Gastroesophageal sphincter (tissue), 4 donors: Measurements from ENCODE around the gene ARL8B. TPM values are rescaled to one million over a fixed set of nuclear protein-coding genes. Genes with fewer than 3 reads are reported as not detected.

Experiments used
- ATAC-seq: fragments of 150-250 bp; one replicate; pipeline ENCODE4 v1.9.1; 2016; ENCODE audit warnings: mild to moderate bottlenecking, moderate library complexity
- H3K27ac ChIP-seq, 4 donors: fragments of 200-600 bp; sonication (generic) in 3 of 4; 1 replicate in 3 of 4; 2 replicates in 1 of 4; pipeline ENCODE4 v1.5.1; 2016 to 2019
- H3K27me3 ChIP-seq: fragments of 200-600 bp; sonication (generic); one replicate; pipeline ENCODE4 v1.5.1; 2019
- H3K36me3 ChIP-seq, 2 donors: fragments of 200-600 bp; sonication (generic); one replicate each; pipeline ENCODE4 v1.5.1; 2019; ENCODE audit warnings: control low read depth in 1 of 2
- H3K4me1 ChIP-seq, 3 donors: fragments of 200-600 bp; sonication (generic); 1 replicate in 2 of 3; 2 replicates in 1 of 3; pipeline ENCODE4 v1.5.1; 2016 to 2019; ENCODE audit warnings: control low read depth in 2 of 3
- H3K4me3 ChIP-seq, 2 donors: fragments of 200-600 bp; sonication (generic); one replicate each; pipeline ENCODE4 v1.5.1; 2019; ENCODE audit warnings: mild to moderate bottlenecking in 1 of 2, moderate library complexity in 1 of 2
- H3K9me3 ChIP-seq, 3 donors: fragments of 200-600 bp; sonication (generic); one replicate each; pipeline ENCODE4 v1.5.1; 2017 to 2019; ENCODE audit warnings: control low read depth in 2 of 3
- EP300 ChIP-seq: sonication (generic); formaldehyde crosslinking; IDR thresholded peaks from one replicate; pipeline ENCODE4 v1.6.1; 2017; ENCODE audit warnings: antibody characterized with exemption, mild to moderate bottlenecking
- POLR2A ChIP-seq, 2 donors: fragments of 450-650 bp; IDR thresholded peaks; one replicate each; pipeline ENCODE4 v1.6.1; 2017; ENCODE audit warnings: antibody characterized with exemption in 2 of 2, mild to moderate bottlenecking in 2 of 2, moderate library complexity in 1 of 2
- POLR2AphosphoS5 ChIP-seq: sonication (generic); formaldehyde crosslinking; IDR thresholded peaks from one replicate; pipeline ENCODE4 v1.6.1; 2017; ENCODE audit warnings: antibody characterized with exemption
- WGBS, 2 donors: methylation state at CpG; one replicate each; pipeline ENCODE4 v1.1.5; 2018; ENCODE audit warnings: low coverage in 1 of 2; 5-methylcytosine and 5-hydroxymethylcytosine counted together
- total RNA-seq, 4 donors: library from RNA; depleted of rRNA; stranded (reverse); fragments of >200 nt; gene quantifications; one replicate each; pipeline ENCODE4 v1.1.0, GENCODE V29; 2016
- TF ChIP-seq, protein P1 (sequence below), 4 experiments: fragments of 200-600 bp in 2 of 4; fragments of 450-650 bp in 2 of 4; sonication (generic) in 1 of 4; IDR thresholded peaks; one replicate each; pipeline ENCODE4 v1.5.1; 2017 to 2019; ENCODE audit warnings: antibody characterized with exemption in 4 of 4, mild to moderate bottlenecking in 2 of 4, moderate library complexity in 2 of 4

The ARL8B gene
- total RNA-seq, 4 donors from 2014 or later = 41.5 to 59.9 (median 50.9) TPM

DNA sequence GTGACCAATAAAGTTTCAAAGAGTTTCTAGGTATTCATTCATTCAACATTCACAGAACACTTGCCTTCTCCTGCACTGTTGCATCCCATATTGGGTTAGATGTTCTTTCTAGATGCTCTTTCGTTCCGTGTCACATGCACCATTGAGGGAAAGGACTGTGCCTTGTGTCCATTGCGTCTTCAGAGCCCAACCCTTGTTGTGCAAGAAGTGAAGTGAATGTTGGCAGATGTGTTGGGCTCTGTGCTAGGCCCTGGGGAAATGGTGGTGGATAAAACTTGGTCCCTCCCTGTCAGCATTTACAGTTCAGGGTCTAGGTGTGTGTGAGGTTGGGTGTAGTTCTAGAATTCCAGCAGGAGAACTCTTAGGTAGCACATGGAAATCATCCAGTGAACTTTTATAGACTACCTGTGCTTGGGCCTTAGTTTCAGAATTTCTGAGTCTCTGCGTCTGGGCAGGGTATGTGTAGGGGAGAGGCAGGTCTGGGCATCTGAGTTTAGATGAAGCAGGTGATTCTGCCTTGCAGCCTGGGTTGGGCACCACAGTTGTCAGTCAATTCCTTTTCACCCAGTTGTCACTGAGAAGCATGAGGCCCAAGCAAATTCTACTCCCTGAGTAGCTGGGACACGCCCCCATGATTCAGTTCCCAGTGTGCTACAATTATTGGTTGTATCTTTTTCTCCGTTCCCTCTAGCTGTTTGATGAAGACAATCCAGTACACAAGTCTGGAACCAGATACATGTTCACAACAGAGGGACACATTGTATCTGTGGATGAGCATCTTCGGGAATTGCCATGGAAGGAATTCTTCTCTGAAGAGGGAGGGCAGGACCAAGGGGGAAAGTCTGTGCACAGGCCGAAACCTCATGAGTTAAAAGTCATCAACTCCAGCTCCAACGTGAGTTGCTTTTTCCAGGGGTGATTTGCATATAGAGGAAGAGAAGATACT lies 90.8 kb downstream of the ARL8B start:
- TF ChIP-seq EP300 = no peak
- TF ChIP-seq POLR2A (IDR thresholded peaks at IDR 0.05) = no peak
- TF ChIP-seq, protein P1, sequence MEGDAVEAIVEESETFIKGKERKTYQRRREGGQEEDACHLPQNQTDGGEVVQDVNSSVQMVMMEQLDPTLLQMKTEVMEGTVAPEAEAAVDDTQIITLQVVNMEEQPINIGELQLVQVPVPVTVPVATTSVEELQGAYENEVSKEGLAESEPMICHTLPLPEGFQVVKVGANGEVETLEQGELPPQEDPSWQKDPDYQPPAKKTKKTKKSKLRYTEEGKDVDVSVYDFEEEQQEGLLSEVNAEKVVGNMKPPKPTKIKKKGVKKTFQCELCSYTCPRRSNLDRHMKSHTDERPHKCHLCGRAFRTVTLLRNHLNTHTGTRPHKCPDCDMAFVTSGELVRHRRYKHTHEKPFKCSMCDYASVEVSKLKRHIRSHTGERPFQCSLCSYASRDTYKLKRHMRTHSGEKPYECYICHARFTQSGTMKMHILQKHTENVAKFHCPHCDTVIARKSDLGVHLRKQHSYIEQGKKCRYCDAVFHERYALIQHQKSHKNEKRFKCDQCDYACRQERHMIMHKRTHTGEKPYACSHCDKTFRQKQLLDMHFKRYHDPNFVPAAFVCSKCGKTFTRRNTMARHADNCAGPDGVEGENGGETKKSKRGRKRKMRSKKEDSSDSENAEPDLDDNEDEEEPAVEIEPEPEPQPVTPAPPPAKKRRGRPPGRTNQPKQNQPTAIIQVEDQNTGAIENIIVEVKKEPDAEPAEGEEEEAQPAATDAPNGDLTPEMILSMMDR (IDR thresholded peaks at IDR 0.05) = no peak
- TF ChIP-seq POLR2AphosphoS5 = no peak
- Histone ChIP-seq H3K9me3 (no peaks in the 10 kb centered on the region), H3K27ac (no peak overlapping the region), H3K27me3 (no peaks in the 10 kb centered on the region), H3K4me1 (peaks cover 0 to 5% (median 0%) of the 10 kb centered on the region in 3 donors), H3K36me3 (peaks cover 11 to 99% of the 10 kb centered on the region in 2 donors), H3K4me3 (no peak overlapping the region)
- WGBS, 2 donors = 79 to 81% methylated on average over 6 to 7 of the region's 9 CpGs
- peak; percentile 43 for ATAC-seq

DNA sequence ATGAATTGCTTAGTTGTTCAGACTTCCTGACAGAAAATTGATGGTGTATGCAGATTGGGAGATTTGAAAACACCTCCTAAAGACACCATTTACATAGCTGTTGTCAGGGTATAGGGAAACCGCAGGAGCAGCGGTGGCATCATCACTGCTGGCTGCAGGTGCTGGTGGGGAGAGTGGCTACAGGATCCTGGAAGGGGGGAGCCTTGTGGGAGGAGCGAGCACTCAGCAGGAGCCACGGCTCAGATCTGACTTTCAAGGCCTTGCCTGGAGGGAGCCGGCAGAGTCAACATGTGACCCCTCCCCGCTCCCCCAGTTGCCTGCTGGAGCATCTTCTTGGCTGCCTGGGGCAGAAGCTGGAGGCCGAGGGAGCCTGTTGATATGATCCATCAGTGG lies 91.5 kb downstream of the ARL8B start:
- peaks cover 9 to 94% of the 10 kb centered on the region in 2 donors for H3K36me3 ChIP-seq
- TF ChIP-seq, protein P1 (IDR thresholded peaks at IDR 0.05) = no peak
- TF ChIP-seq POLR2A (IDR thresholded peaks at IDR 0.05) (no peak), POLR2AphosphoS5 (no peak), EP300 (no peak)
- WGBS, 2 donors = 58% methylated on average over 6 of the region's 7 CpGs; no CpG with 5 or more reads in 1 of the 2 donors
- no peak for ATAC-seq
- no peaks in the 10 kb centered on the region for H3K9me3 ChIP-seq
- no peak overlapping the region for H3K27ac ChIP-seq
- H3K4me1 ChIP-seq = peaks cover 0 to 12% (median 0%) of the 10 kb centered on the region in 3 donors
- H3K27me3 ChIP-seq = no peaks in the 10 kb centered on the region
- no peak overlapping the region for H3K4me3 ChIP-seq

DNA sequence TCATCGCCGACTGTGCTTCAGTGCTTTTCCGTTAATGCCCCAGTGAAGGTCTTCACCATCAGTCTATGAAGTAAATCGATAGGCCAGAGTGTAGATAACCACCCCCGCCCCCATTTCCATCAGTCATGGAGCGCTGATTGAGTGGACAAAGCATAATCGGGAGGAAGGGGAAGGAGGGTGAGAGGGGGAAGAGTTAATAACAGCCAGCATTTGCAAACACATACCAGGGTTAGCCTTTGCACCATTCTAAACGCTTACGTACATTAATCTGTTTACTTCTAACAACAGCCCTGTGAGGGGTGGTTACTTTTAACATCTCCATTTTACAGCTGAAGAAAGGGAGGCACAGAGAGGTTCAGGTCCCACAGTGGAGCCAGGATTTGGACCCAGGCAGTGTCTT lies 92.3 kb downstream of the ARL8B start:
- WGBS, 2 donors = 70% methylated on average over 8 of the region's 9 CpGs; no CpG with 5 or more reads in 1 of the 2 donors
- H3K27me3 ChIP-seq = no peaks in the 10 kb centered on the region
- H3K9me3 ChIP-seq = no peaks in the 10 kb centered on the region
- H3K4me3 ChIP-seq = no peak overlapping the region
- TF ChIP-seq, protein P1 (IDR thresholded peaks at IDR 0.05) = no peak
- TF ChIP-seq POLR2A (IDR thresholded peaks at IDR 0.05) (no peak), EP300 (no peak), POLR2AphosphoS5 (no peak)
- H3K4me1 ChIP-seq = peaks cover 0 to 20% (median 0%) of the 10 kb centered on the region in 3 donors
- peaks cover 9 to 91% of the 10 kb centered on the region in 2 donors for H3K36me3 ChIP-seq
- no peak for ATAC-seq
- no peak overlapping the region for H3K27ac ChIP-seq

DNA sequence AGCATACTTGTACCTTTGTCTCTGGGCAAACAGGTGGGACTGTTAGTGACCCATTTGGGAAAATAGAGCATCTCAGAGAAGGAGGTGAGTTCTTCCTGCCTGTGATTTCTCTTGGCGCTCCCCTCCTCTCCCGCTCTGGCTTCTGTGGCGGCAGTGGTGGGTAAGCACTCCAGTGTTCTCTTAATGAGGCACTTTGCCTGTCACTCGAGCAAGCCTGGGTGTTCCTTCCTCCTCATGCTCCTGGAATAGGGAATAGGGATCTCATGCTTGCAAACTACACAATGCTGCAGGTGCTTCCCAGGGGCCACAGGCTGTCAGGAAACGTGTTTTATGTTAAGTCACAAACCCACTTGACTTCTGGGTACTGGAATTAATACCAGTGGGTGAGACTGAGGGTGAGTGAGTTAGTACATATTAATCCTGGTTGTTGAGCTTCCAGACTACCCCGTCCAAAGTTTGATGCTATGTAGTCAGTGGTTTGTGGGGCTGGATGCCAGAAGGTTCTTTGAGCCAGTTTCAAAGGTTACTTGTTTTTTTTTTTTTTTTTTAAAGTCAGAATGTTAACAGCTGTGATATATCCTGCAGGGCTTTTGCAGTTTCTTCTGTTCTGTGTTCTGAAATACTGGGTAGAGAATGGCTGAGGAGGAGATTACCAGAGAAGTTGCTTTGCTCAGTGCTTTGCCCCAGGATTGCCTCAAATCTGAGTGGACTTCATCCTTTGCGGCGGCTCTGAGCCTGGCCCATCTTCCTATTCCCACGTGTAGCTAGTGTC lies 95.9 kb downstream of the ARL8B start:
- Histone ChIP-seq H3K27ac (peak overlapping the region in 2 of 4 donors; percentile 36 to 43), H3K9me3 (no peaks in the 10 kb centered on the region), H3K4me3 (no peak overlapping the region), H3K27me3 (no peaks in the 10 kb centered on the region), H3K4me1 (peaks cover 0 to 20% (median 0%) of the 10 kb centered on the region in 3 donors), H3K36me3 (peaks cover 0 to 60% of the 10 kb centered on the region in 2 donors)
- WGBS, 2 donors = 10 to 27% methylated on average over 5 to 9 of the region's 9 CpGs
- TF ChIP-seq, protein P1 (IDR thresholded peaks at IDR 0.05) = no peak
- TF ChIP-seq POLR2A (IDR thresholded peaks at IDR 0.05) (no peak), EP300 (no peak), POLR2AphosphoS5 (no peak)
- no peak for ATAC-seq
